K562 (cell line): ENCODE data around the gene TRPM2. TPM values are rescaled to one million over a fixed set of nuclear protein-coding genes. Genes with fewer than 3 reads are reported as not detected.

ENCODE experiments used
- ATAC-seq: fragments of 200-7000 bp; cut with Tn5 transposase; 3 replicates; pipeline ENCODE4 v1.9.1; 2020; ENCODE audit warnings: moderate library complexity
- BruUV-seq: library from RNA; stranded (reverse); fragments of 400-500 nt; replicated peaks from 2 replicates; lab custom pipeline; 2021; lab: Mats Ljungman, UMichigan
- CTCF ChIA-PET: fragments of 300-600 bp; formaldehyde crosslinking; extraction: SDS; loops from one replicate; lab custom pipeline; 2021; ENCODE audit warnings: low intra/inter-chr PET ratio; lab: Yijun Ruan, JAX
- POLR2A ChIA-PET: fragments of 300-600, 350-650 bp; sonication (Branson Sonifier 250); formaldehyde crosslinking; extraction: SDS; loops from one replicate; lab custom pipeline; 2021; ENCODE audit warnings: antibody characterized with exemption, inconsistent platforms; lab: Yijun Ruan, JAX
- DNase-seq, 4 experiments: peaks; one replicate each; pipeline versions ENCODE4 v3.0.0 to v3.0.0-alpha.2; 2011 to 2018; ENCODE audit warnings: low spot score in 3 of 4, mixed read lengths in 3 of 4; ENCODE audit errors: extremely low read depth in 1 of 4
- FAIRE-seq: peaks from 2 replicates; lab custom pipeline; 2011; peaks lifted over from hg19 to GRCh38; lab: Jason Lieb, UNC
- H2AFZ ChIP-seq: 2 replicates; pipeline ENCODE4 v1.6.0; 2011; ENCODE audit warnings: low read depth, low read length, control low read depth, inconsistent platforms
- H3K27ac ChIP-seq: fragments of 200-600 bp; 3 replicates; pipeline ENCODE4 v1.8.0; 2011; ENCODE audit warnings: low read depth, mild to moderate bottlenecking, control low read depth, inconsistent platforms, low read length, moderate library complexity, mixed read lengths; ENCODE audit errors: extremely low read depth
- H3K27me3 ChIP-seq, 2 experiments: fragments of 300-600 bp in 1 of 2; 2 replicates in 1 of 2; 3 replicates in 1 of 2; pipeline versions ENCODE4 v1.6.0 to v1.8.0; 2011; ENCODE audit warnings: inconsistent platforms in 2 of 2, low read length in 2 of 2, mild to moderate bottlenecking in 1 of 2, mixed read lengths in 1 of 2, moderate library complexity in 1 of 2; ENCODE audit not compliant: control insufficient read depth in 2 of 2, insufficient read depth in 2 of 2
- H3K36me3 ChIP-seq: fragments of 300-600 bp; 3 replicates; pipeline ENCODE4 v1.8.0; 2011; ENCODE audit warnings: mild to moderate bottlenecking, low read length, inconsistent platforms; ENCODE audit not compliant: control insufficient read depth, insufficient read depth
- H3K4me1 ChIP-seq, 2 experiments: fragments of 200-600 bp in 1 of 2; replicated peaks in 1 of 2; 2 replicates in 1 of 2; 3 replicates in 1 of 2; pipeline versions ENCODE4 v1.5.1 to v1.8.0; 2011; ENCODE audit warnings: inconsistent platforms in 2 of 2, low read length in 2 of 2, mild to moderate bottlenecking in 1 of 2, mixed read lengths in 1 of 2, moderate library complexity in 1 of 2; ENCODE audit not compliant: control insufficient read depth in 2 of 2, insufficient read depth in 2 of 2
- H3K4me2 ChIP-seq: 2 replicates; pipeline ENCODE4 v1.6.1; 2011; ENCODE audit warnings: low read length, control low read depth, inconsistent platforms, mixed read lengths; ENCODE audit not compliant: insufficient read depth
- H3K4me3 ChIP-seq: fragments of 200-600 bp; sonication (generic), shearing (Covaris generic); 2 replicates; pipeline ENCODE4 v1.5.1; 2016; ENCODE audit warnings: control low read depth, inconsistent platforms
- H3K79me2 ChIP-seq: fragments of 200-600 bp; 3 replicates; pipeline ENCODE4 v1.8.0; 2011; ENCODE audit warnings: low read length, inconsistent platforms; ENCODE audit not compliant: control insufficient read depth, insufficient read depth
- H3K9ac ChIP-seq, 2 experiments: 2 replicates each; pipeline versions ENCODE4 v1.6.0 to v1.6.1; 2011; ENCODE audit warnings: low read depth in 2 of 2, low read length in 2 of 2, control low read depth in 1 of 2, inconsistent platforms in 1 of 2, mild to moderate bottlenecking in 1 of 2, mixed read lengths in 1 of 2; ENCODE audit not compliant: insufficient read depth in 1 of 2
- H3K9me1 ChIP-seq: one replicate; pipeline ENCODE4 v1.6.0; 2011; ENCODE audit warnings: inconsistent platforms, mild to moderate bottlenecking, low read length, moderate library complexity; ENCODE audit not compliant: control insufficient read depth, insufficient read depth
- H3K9me3 ChIP-seq: replicated peaks from 2 replicates; pipeline ENCODE4 v1.5.1; 2011; ENCODE audit warnings: low read depth, low read length, inconsistent platforms; ENCODE audit not compliant: control insufficient read depth, insufficient read depth
- H4K20me1 ChIP-seq: replicated peaks from 2 replicates; pipeline ENCODE4 v1.6.1; 2011; ENCODE audit warnings: low read length, inconsistent platforms, mixed read lengths; ENCODE audit not compliant: control insufficient read depth, insufficient read depth
- MIER1 ChIP-seq: fragments of 450-650 bp; IDR thresholded peaks from 2 replicates; pipeline ENCODE4 v1.6.1; 2016; ENCODE audit warnings: antibody characterized with exemption, mild to moderate bottlenecking, low read depth
- NELFE ChIP-seq: IDR thresholded peaks from 2 replicates; pipeline ENCODE4 v1.6.1; 2011; ENCODE audit warnings: mild to moderate bottlenecking; ENCODE audit not compliant: insufficient read depth, insufficient read length
- POLR2H ChIP-seq: IDR thresholded peaks from 2 replicates; pipeline ENCODE4 v1.6.1; 2016; ENCODE audit warnings: missing genetic modification characterization, low read depth, mild to moderate bottlenecking, control low read depth, missing compliant biosample characterization, moderate library complexity
- ZZZ3 ChIP-seq: fragments of 450-650 bp; IDR thresholded peaks from 2 replicates; pipeline ENCODE4 v1.6.1; 2016; ENCODE audit warnings: antibody characterized with exemption, mild to moderate bottlenecking, moderate library complexity
- WGBS: fragments of 100-300 bp; shearing (Covaris generic); methylation state at CpG from one replicate; pipeline ENCODE4 v1.1.6; 2016; ENCODE audit warnings: low coverage, mixed read lengths; ENCODE audit not compliant: insufficient coverage; ENCODE audit errors: missing lambda C conversion rate; 5-methylcytosine and 5-hydroxymethylcytosine counted together
- in situ Hi-C: fragments of 300-500 bp; cut with MboI; formaldehyde crosslinking; loops from 4 replicates; pipeline ENCODE4 v1.15.0; 2018; ENCODE audit warnings: inconsistent platforms, mixed read lengths
- intact Hi-C: fragments of 100-400 bp; cut with micrococcal nuclease; formaldehyde crosslinking; loops from 2 replicates; pipeline ENCODE4 v1.14.2; 2022
- polyA plus RNA-seq, 8 experiments: library from polyadenylated mRNA; depleted of rRNA in 4 of 8; stranded (reverse) in 5 of 8; unstranded in 3 of 8; fragments of >200 nt; fragmentation: Nextera tagmentation in 2 of 8; fragmentation: Illumina TruSeq in 1 of 8; extraction: Ambion mirVana in 2 of 8; extraction: Trizol in 1 of 8; gene quantifications; 2 replicates each; pipeline versions ENCODE4 v1.2.1 to v1.2.3, GENCODE V29; 2011 to 2014; ENCODE audit warnings: inconsistent platforms in 1 of 8, missing spikeins in 1 of 8
- total RNA-seq, 7 experiments: library from RNA; depleted of rRNA in 6 of 7; stranded (reverse); fragments of >200 nt in 6 of 7; fragmentation: Illumina TruSeq in 2 of 7; extraction: Trizol in 2 of 7; gene quantifications; 2 replicates each; pipeline versions ENCODE4 v1.2.1 to v1.2.3, GENCODE V29; 2011 to 2021; ENCODE audit warnings: low replicate concordance in 1 of 7
- TF ChIP-seq, protein P1 (sequence below): sonication (generic); formaldehyde crosslinking; IDR thresholded peaks from 2 replicates; pipeline ENCODE4 v1.8.1; 2023; ENCODE audit warnings: mild to moderate bottlenecking, missing genetic modification reagents

Gene TRPM2
- total and polyA plus RNA-seq, 9 of the 15 experiments (the other 6 are each of a cell fraction or from before 2014, with no cell fraction given), result 0.33 to 2.1 (median 0.98) TPM; not detected in 2

DNA sequence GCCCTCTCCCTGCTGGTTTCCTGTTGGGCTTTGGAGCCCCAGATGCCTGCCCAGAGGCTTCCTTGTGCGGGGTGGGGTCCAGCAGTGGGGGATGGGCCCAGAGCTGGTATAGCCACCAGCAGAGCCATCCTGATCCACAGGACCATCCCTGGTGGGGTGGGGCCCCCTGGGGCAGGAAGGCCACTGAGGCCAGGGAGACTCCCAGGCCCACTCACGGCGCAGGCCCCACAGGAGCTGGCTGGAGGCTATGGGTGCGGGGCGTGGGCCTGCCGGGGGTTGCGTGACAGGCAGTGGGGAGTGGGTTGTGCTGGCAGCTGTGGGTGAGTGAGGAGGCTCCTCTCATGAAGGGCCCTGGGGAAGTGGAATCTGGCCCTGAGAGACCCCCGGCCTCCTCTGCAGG is 107.6 kb downstream of the TRPM2 start:
- DNase-seq, result no peak
- in situ Hi-C loops (no loop called here), intact Hi-C loops (no loop called here)
- H4K20me1 ChIP-seq, result peaks cover 7% of the 10 kb centered on the region; the same call in 1 of the 2 replicates
- no peaks in the 10 kb centered on the region for H3K9me1 ChIP-seq
- peaks cover 32 to 95% of the 10 kb centered on the region in 2 experiments for H3K27me3 ChIP-seq
- peaks cover 0 to 29% of the 10 kb centered on the region in 2 experiments; a peak in 1 of 5 replicates for H3K4me1 ChIP-seq
- no peak for ATAC-seq
- POLR2A ChIA-PET, result interaction anchor here (1.1 kb wide), 1 partner anchor 10 kb away, joined by 5 read pairs; no protein-coding TSS in a partner anchor
- H3K79me2 ChIP-seq, result no peaks in the 10 kb centered on the region
- H3K4me2 ChIP-seq, result no peak overlapping the region
- 4% methylated on average over 8 of the region's 8 CpGs for WGBS
- no peak overlapping the region for H3K27ac ChIP-seq
- no peak overlapping the region for H3K9ac ChIP-seq
- H3K36me3 ChIP-seq, result no peaks in the 10 kb centered on the region
- BruUV-seq, result no TSS peak
- CTCF ChIA-PET, result no interaction called here
- no peaks in the 10 kb centered on the region for H3K9me3 ChIP-seq
- no peak for FAIRE-seq
- no peak overlapping the region for H3K4me3 ChIP-seq
- H2AFZ ChIP-seq, result no peak overlapping the region
- no peak for TF ChIP-seq NELFE
- no peak for TF ChIP-seq ZZZ3
- TF ChIP-seq POLR2H (tag), result no peak
- TF ChIP-seq MIER1, result no peak
- TF ChIP-seq, protein P1, sequence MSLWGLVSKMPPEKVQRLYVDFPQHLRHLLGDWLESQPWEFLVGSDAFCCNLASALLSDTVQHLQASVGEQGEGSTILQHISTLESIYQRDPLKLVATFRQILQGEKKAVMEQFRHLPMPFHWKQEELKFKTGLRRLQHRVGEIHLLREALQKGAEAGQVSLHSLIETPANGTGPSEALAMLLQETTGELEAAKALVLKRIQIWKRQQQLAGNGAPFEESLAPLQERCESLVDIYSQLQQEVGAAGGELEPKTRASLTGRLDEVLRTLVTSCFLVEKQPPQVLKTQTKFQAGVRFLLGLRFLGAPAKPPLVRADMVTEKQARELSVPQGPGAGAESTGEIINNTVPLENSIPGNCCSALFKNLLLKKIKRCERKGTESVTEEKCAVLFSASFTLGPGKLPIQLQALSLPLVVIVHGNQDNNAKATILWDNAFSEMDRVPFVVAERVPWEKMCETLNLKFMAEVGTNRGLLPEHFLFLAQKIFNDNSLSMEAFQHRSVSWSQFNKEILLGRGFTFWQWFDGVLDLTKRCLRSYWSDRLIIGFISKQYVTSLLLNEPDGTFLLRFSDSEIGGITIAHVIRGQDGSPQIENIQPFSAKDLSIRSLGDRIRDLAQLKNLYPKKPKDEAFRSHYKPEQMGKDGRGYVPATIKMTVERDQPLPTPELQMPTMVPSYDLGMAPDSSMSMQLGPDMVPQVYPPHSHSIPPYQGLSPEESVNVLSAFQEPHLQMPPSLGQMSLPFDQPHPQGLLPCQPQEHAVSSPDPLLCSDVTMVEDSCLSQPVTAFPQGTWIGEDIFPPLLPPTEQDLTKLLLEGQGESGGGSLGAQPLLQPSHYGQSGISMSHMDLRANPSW (CRISPR knock-in tag), result no peak
